Stimulated activated naive CD8-positive, alpha-beta T cell treated with anti-CD3 and anti-CD28 coated beads, Interleukin-15, amount 100 ng/mL, for 72 hours (primary cell): Measurements from ENCODE around the gene LTBP3.
"Not testable (repeated sequence)": the region's sequence is repeated elsewhere in the genome, so short reads cannot be mapped to it uniquely, and the experiment has no call there.

Source experiments
- ATAC-seq: fragments of 150-1000 bp; cut with Tn5 transposase; 2 replicates; pipeline ENCODE4 v1.10.0; 2021; ENCODE audit warnings: mild to moderate bottlenecking, moderate library complexity
- DNase-seq, 2 donors: peaks; one replicate each; pipeline ENCODE4 v3.0.0; 2021 to 2022
- H3K27ac Mint-ChIP-seq, 2 donors: one replicate each; pipeline ENCODE4 v1.8.0; 2022; ENCODE audit warnings: mild to moderate bottlenecking in 2 of 2, mixed read lengths in 2 of 2, moderate library complexity in 2 of 2
- H3K27me3 Mint-ChIP-seq: one replicate; pipeline ENCODE4 v1.8.0; 2022; ENCODE audit warnings: mixed read lengths
- H3K4me1 Mint-ChIP-seq: one replicate; pipeline ENCODE4 v1.8.0; 2022; ENCODE audit warnings: mild to moderate bottlenecking, mixed read lengths
- H3K4me3 Mint-ChIP-seq, 2 donors: one replicate each; pipeline ENCODE4 v1.8.0; 2022; ENCODE audit warnings: mild to moderate bottlenecking in 2 of 2, mixed read lengths in 2 of 2, moderate library complexity in 1 of 2
- H3K9me3 Mint-ChIP-seq, 2 donors: one replicate each; pipeline ENCODE4 v1.8.0; 2022; ENCODE audit warnings: mixed read lengths in 2 of 2

Gene LTBP3

GRCh38 chr11:65524741-65525545 is 33.2 kb downstream of the LTBP3 start, which contains the start of gene SCYL1:
Gene SCYL1, plus strand, starts transcription at chr11:65525083. Its CDS starts 71 bp downstream, at chr11:65525154.
- Mint-ChIP-seq H3K27me3 (no peaks in the 10 kb centered on the region), H3K9me3 (no peaks in the 10 kb centered on the region), H3K4me3 (peak within 1 kb of the TSS; percentile 89 to 91), H3K4me1 (peaks cover 76% of the 10 kb centered on the region), H3K27ac (peak within 1 kb of the TSS; percentile 75 to 91)
- DNase-seq (peak; percentile 75 to 77), ATAC-seq (peak; percentile 86)

GRCh38 chr11:65524014-65524740 is 34.0 kb downstream of the LTBP3 start:
- H3K4me1 Mint-ChIP-seq: peaks cover 68% of the 10 kb centered on the region
- DNase-seq: peak in 1 of 2 donors; percentile 43
- peak; percentile 40 for ATAC-seq
- no peaks in the 10 kb centered on the region for H3K9me3 Mint-ChIP-seq
- H3K27ac Mint-ChIP-seq: peak overlapping the region in 1 of 2 donors; percentile 75
- no peaks in the 10 kb centered on the region for H3K27me3 Mint-ChIP-seq
- peak overlapping the region; percentile 74 to 83 for H3K4me3 Mint-ChIP-seq

- Mint-ChIP-seq H3K27ac (peak overlapping the region in 1 of 2 donors; percentile 66), H3K4me3 (peak overlapping the region; percentile 74 to 83), H3K4me1 (peaks cover 62% of the 10 kb centered on the region)
- not testable (repeated sequence) for H3K27me3 Mint-ChIP-seq, H3K9me3 Mint-ChIP-seq, ATAC-seq, DNase-seq
These were observed 34.6 kb downstream of the LTBP3 start for GRCh38 chr11:65523631-65523968.

- peak overlapping the region; percentile 74 to 83 for H3K4me3 Mint-ChIP-seq
- DNase-seq, ATAC-seq, H3K27me3 Mint-ChIP-seq, H3K9me3 Mint-ChIP-seq: not testable (repeated sequence)
- H3K27ac Mint-ChIP-seq: peak overlapping the region; percentile 52 to 83
- H3K4me1 Mint-ChIP-seq: peaks cover 59% of the 10 kb centered on the region
These were observed 35.2 kb downstream of the LTBP3 start for GRCh38 chr11:65522718-65523630.

GRCh38 chr11:65521777-65522521 is 36.2 kb downstream of the LTBP3 start:
- peaks cover 51% of the 10 kb centered on the region for H3K4me1 Mint-ChIP-seq
- H3K27me3 Mint-ChIP-seq, H3K9me3 Mint-ChIP-seq, ATAC-seq, DNase-seq: not testable (repeated sequence)
- H3K4me3 Mint-ChIP-seq: peak overlapping the region; percentile 74 to 83
- H3K27ac Mint-ChIP-seq: peak overlapping the region in 1 of 2 donors; percentile 29

GRCh38 chr11:65518941-65519549 is 39.1 kb downstream of the LTBP3 start:
- not testable (repeated sequence) for H3K27me3 Mint-ChIP-seq, DNase-seq, H3K27ac Mint-ChIP-seq, H3K9me3 Mint-ChIP-seq, ATAC-seq, H3K4me3 Mint-ChIP-seq
- H3K4me1 Mint-ChIP-seq: peaks cover 38% of the 10 kb centered on the region

GRCh38 chr11:65516135-65516968 is 41.8 kb downstream of the LTBP3 start:
- H3K27ac Mint-ChIP-seq: peak overlapping the region in 1 of 2 donors; percentile 53
- H3K9me3 Mint-ChIP-seq: no peaks in the 10 kb centered on the region
- H3K27me3 Mint-ChIP-seq: no peaks in the 10 kb centered on the region
- peaks cover 11% of the 10 kb centered on the region for H3K4me1 Mint-ChIP-seq
- no peak for DNase-seq
- H3K4me3 Mint-ChIP-seq: no peak overlapping the region
- ATAC-seq: peak; percentile 65

GRCh38 chr11:65512311-65512710 is 45.8 kb downstream of the LTBP3 start:
- H3K9me3 Mint-ChIP-seq, H3K27ac Mint-ChIP-seq, H3K4me3 Mint-ChIP-seq, H3K27me3 Mint-ChIP-seq, ATAC-seq, DNase-seq: not testable (repeated sequence)
- peaks cover 43% of the 10 kb centered on the region for H3K4me1 Mint-ChIP-seq

- H3K9me3 Mint-ChIP-seq: no peaks in the 10 kb centered on the region
- no peaks in the 10 kb centered on the region for H3K27me3 Mint-ChIP-seq
- ATAC-seq (peak; percentile 4), DNase-seq (peak in 1 of 2 donors; percentile 48)
- peak overlapping the region in 1 of 2 donors; percentile 80 for H3K4me3 Mint-ChIP-seq
- peaks cover 76% of the 10 kb centered on the region for H3K4me1 Mint-ChIP-seq
- peak overlapping the region; percentile 76 to 95 for H3K27ac Mint-ChIP-seq
These were observed 51.2 kb downstream of the LTBP3 start for GRCh38 chr11:65506772-65507505.

GRCh38 chr11:65506290-65506771 is 51.8 kb downstream of the LTBP3 start:
- peak overlapping the region; percentile 59 to 95 for H3K27ac Mint-ChIP-seq
- H3K4me1 Mint-ChIP-seq: peaks cover 76% of the 10 kb centered on the region

GRCh38 chr11:65505466-65506289 is 52.5 kb downstream of the LTBP3 start:
- ATAC-seq (no peak), DNase-seq (no peak)
- Mint-ChIP-seq H3K27ac (peak overlapping the region; percentile 59 to 95), H3K4me3 (peak overlapping the region in 1 of 2 donors; percentile 80), H3K9me3 (no peaks in the 10 kb centered on the region), H3K4me1 (peaks cover 71% of the 10 kb centered on the region), H3K27me3 (no peaks in the 10 kb centered on the region)

More at GRCh38 chr11:65506290-65506771, 51.8 kb downstream of the LTBP3 start:
- no peak for ATAC-seq
- Mint-ChIP-seq H3K9me3 (no peaks in the 10 kb centered on the region), H3K27me3 (no peaks in the 10 kb centered on the region), H3K4me3 (peak overlapping the region in 1 of 2 donors; percentile 80)
- DNase-seq: no peak
